Vagina (tissue), 2 donors: Measurements from ENCODE around the gene GNB1L. TPM values are rescaled to one million over a fixed set of nuclear protein-coding genes. Genes with fewer than 3 reads are reported as not detected.

Experiments used
- DNase-seq, 2 donors: peaks; one replicate each; pipeline ENCODE4 v3.0.0-alpha.2; 2017; ENCODE audit errors: extremely low spot score in 2 of 2
- H3K27ac ChIP-seq: fragments of 200-600 bp; sonication (generic); one replicate; pipeline ENCODE4 v1.5.1; 2019
- H3K27me3 ChIP-seq: fragments of 200-600 bp; sonication (generic); one replicate; pipeline ENCODE4 v1.5.1; 2019
- H3K36me3 ChIP-seq, 2 donors: fragments of 200-600 bp; sonication (generic); one replicate each; pipeline ENCODE4 v1.5.1; 2017 to 2019
- H3K4me1 ChIP-seq: fragments of 200-600 bp; sonication (generic); one replicate; pipeline ENCODE4 v1.5.1; 2019
- H3K4me3 ChIP-seq, 2 donors: fragments of 200-600 bp; sonication (generic); 1 replicate in 1 of 2; 2 replicates in 1 of 2; pipeline ENCODE4 v1.5.1; 2016 to 2019
- H3K9me3 ChIP-seq: fragments of 200-600 bp; sonication (generic); one replicate; pipeline ENCODE4 v1.5.1; 2019
- POLR2A ChIP-seq, 2 donors: fragments of 450-650 bp; IDR thresholded peaks; one replicate each; pipeline ENCODE4 v1.6.1; 2017; ENCODE audit warnings: antibody characterized with exemption in 2 of 2, mild to moderate bottlenecking in 2 of 2, moderate library complexity in 2 of 2
- POLR2AphosphoS5 ChIP-seq, 2 donors: sonication (generic); formaldehyde crosslinking; IDR thresholded peaks; one replicate each; pipeline ENCODE4 v1.9.0; 2017; ENCODE audit warnings: antibody characterized with exemption in 2 of 2, mild to moderate bottlenecking in 2 of 2, low read depth in 1 of 2; ENCODE audit not compliant: insufficient read depth in 1 of 2
- intact Hi-C: fragments of 100-400 bp; cut with DNase I; formaldehyde crosslinking; loops from one replicate; pipeline ENCODE4 v1.15.1; 2023
- total RNA-seq: library from RNA; depleted of rRNA; stranded (reverse); fragments of >200 nt; gene quantifications from one replicate; pipeline ENCODE4 v1.2.3, GENCODE V29; 2016
- TF ChIP-seq, protein P1 (sequence below), 3 experiments: fragments of 450-650 bp in 2 of 3; fragments of 200-600 bp in 1 of 3; sonication (generic) in 1 of 3; IDR thresholded peaks; one replicate each; pipeline ENCODE4 v1.5.1; 2017 to 2019; ENCODE audit warnings: antibody characterized with exemption in 3 of 3, mild to moderate bottlenecking in 2 of 3, moderate library complexity in 2 of 3

GNB1L gene
- total RNA-seq, 1 donor from 2014 or later = 14.0 TPM

DNA sequence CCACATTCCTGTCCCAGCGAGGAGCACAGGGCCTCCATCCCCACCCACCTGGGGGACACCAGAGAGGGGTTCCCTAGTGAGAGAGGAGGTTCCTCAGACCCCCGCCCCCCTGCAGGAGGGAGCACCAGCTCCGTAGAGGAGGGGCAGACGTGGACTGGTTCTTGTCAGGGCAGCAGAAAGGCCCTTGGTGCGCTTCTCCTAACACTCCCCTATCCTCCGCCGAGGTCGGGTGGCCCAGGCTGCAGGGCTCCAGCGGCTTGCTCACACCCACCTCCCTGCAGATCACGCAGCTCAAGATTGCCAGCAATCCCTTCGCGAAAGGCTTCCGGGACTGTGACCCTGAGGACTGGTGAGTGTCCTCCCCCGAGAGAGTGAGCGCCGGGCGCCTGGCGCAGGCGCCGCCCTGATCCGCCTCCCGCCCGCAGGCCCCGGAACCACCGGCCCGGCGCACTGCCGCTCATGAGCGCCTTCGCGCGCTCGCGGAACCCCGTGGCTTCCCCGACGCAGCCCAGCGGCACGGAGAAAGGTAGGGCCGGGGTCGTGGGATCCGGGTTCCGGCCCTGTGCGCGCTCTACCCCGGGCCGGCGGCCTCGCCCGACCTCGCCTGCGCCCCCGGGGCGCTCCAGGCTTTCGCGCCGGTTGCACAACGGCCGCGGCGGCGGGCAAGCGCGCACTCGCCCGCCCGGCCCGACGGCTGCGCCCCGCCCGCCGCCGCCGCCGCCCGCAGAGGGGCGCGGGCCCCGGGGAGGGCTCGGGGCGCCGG lies 89.0 kb downstream of the GNB1L start:
- Histone ChIP-seq H3K9me3 (no peaks in the 10 kb centered on the region), H3K27me3 (no peaks in the 10 kb centered on the region), H3K4me1 (peaks cover 19% of the 10 kb centered on the region), H3K36me3 (no peaks in the 10 kb centered on the region), H3K27ac (no peak overlapping the region), H3K4me3 (peak overlapping the region; percentile 41 to 44)
- DNase-seq = no peak
- intact Hi-C loops = no loop called here
- TF ChIP-seq, protein P1, sequence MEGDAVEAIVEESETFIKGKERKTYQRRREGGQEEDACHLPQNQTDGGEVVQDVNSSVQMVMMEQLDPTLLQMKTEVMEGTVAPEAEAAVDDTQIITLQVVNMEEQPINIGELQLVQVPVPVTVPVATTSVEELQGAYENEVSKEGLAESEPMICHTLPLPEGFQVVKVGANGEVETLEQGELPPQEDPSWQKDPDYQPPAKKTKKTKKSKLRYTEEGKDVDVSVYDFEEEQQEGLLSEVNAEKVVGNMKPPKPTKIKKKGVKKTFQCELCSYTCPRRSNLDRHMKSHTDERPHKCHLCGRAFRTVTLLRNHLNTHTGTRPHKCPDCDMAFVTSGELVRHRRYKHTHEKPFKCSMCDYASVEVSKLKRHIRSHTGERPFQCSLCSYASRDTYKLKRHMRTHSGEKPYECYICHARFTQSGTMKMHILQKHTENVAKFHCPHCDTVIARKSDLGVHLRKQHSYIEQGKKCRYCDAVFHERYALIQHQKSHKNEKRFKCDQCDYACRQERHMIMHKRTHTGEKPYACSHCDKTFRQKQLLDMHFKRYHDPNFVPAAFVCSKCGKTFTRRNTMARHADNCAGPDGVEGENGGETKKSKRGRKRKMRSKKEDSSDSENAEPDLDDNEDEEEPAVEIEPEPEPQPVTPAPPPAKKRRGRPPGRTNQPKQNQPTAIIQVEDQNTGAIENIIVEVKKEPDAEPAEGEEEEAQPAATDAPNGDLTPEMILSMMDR (IDR thresholded peaks at IDR 0.05) = no peak
- TF ChIP-seq POLR2AphosphoS5 (IDR thresholded peaks at IDR 0.05; ENCODE audit: insufficient read depth in 1 of 2, low read depth in 1 of 2) (no peak), POLR2A (IDR thresholded peaks at IDR 0.05) (no peak)

DNA sequence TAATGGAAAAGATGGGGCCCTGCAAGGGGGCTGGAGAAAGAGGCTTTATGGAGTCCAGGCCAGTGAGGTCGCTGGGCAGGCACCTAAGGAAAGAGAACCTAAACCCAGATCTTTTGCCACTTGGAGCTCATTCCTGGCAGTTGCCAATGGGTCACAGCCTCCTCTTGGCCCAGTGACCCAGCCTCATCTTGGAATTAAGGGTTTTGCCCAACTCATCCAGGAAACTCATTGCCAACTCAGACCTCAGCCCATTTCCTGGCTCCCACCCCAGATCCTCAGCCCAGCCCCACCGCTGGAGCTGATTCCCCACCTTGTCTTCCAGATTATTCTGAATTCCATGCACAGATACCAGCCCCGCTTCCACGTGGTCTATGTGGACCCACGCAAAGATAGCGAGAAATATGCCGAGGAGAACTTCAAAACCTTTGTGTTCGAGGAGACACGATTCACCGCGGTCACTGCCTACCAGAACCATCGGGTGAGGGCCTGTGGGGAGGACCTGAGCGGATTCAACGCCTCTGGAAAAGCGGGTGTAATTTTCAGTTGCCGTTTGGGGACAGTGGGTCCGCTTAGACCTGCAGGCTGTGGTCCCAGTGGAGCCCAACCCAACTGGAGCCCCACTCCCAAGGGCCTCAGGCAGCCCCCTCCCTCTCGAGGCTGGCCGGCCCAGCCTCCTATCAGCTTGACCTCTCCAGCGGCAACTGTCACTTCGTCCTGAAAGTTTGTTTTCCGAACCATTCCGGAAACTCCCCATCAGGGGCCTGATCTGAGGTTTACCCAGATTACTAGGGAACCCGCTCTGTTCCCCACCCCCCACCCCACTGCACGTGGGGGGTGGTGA lies 89.8 kb downstream of the GNB1L start:
- DNase-seq = no peak
- intact Hi-C loops = no loop called here
- no peaks in the 10 kb centered on the region for H3K36me3 ChIP-seq
- H3K27ac ChIP-seq = no peak overlapping the region
- H3K9me3 ChIP-seq = no peaks in the 10 kb centered on the region
- no peak overlapping the region for H3K4me3 ChIP-seq
- TF ChIP-seq, protein P1 (IDR thresholded peaks at IDR 0.05) = no peak
- TF ChIP-seq POLR2A (IDR thresholded peaks at IDR 0.05) = no peak
- TF ChIP-seq POLR2AphosphoS5 (IDR thresholded peaks at IDR 0.05; ENCODE audit: insufficient read depth in 1 of 2, low read depth in 1 of 2) = no peak
- no peaks in the 10 kb centered on the region for H3K27me3 ChIP-seq
- peaks cover 23% of the 10 kb centered on the region for H3K4me1 ChIP-seq

DNA sequence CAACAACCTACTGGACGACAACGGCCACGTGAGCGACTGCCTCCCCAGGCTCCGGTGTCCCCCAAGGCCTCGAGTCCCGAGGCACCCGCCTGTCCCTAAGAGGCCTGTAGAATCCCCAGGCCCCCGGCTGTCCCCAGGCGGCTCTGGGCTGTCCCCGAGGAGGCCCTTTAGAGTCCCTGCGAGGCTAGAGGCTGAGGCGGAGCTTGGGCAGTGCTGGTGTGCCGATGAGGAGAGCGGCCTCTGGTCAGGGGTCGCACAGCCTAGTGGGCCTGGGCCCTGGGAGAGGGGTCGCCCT lies 90.4 kb downstream of the GNB1L start:
- no peak overlapping the region for H3K4me3 ChIP-seq
- no peaks in the 10 kb centered on the region for H3K27me3 ChIP-seq
- no peaks in the 10 kb centered on the region for H3K36me3 ChIP-seq
- DNase-seq = no peak
- intact Hi-C loops = no loop called here
- peaks cover 29% of the 10 kb centered on the region for H3K4me1 ChIP-seq
- TF ChIP-seq, protein P1 (IDR thresholded peaks at IDR 0.05) = no peak
- no peak for TF ChIP-seq POLR2A (IDR thresholded peaks at IDR 0.05)
- TF ChIP-seq POLR2AphosphoS5 (IDR thresholded peaks at IDR 0.05; ENCODE audit: insufficient read depth in 1 of 2, low read depth in 1 of 2) = no peak
- no peaks in the 10 kb centered on the region for H3K9me3 ChIP-seq
- no peak overlapping the region for H3K27ac ChIP-seq

DNA sequence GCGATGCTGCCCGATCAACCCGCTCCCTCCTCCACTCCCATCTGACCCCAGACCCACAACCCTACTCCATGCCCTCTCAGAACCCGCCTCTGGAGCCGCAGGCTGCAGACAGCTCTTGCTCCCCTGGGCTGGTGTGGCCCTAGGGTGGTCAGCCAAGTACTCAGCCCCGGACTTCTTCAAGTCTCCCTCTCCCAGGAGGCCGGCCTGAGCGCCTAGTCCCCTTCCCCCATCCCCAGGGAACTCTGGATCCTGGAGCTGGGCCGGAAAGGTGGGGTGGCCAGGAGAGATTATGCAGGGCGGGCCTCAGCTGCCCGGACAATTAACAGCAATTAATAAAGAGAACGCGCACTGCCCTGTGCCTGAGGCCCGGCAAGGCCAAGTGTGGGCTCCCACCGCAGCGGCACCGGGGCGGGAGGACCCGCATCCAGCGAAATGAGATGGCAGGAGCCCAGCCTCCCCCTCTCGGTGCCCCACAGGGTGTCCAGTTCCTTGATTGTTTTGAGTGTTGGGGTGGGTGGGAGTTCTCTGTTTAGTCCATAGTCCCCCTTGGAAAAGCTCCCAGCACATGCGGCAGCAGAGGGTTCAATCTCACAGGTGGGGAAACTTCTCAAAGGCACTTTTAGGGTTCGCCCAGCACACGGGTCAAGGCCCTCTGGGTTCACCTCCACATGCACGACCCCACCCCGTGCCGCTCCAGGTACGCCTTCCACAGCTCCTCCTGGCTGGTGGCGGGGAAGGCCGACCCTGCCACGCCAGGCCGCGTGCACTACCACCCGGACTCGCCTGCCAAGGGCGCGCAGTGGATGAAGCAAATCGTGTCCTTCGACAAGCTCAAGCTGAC lies 91.0 kb downstream of the GNB1L start:
- no peak for DNase-seq
- no peak overlapping the region for H3K4me3 ChIP-seq
- H3K4me1 ChIP-seq = peaks cover 34% of the 10 kb centered on the region

More for the DNA sequence above, 91.0 kb downstream of the GNB1L start:
- Histone ChIP-seq H3K27ac (no peak overlapping the region), H3K9me3 (no peaks in the 10 kb centered on the region), H3K36me3 (no peaks in the 10 kb centered on the region), H3K27me3 (peaks cover 2% of the 10 kb centered on the region)
- intact Hi-C loops = no loop called here
- TF ChIP-seq POLR2AphosphoS5 (IDR thresholded peaks at IDR 0.05; ENCODE audit: insufficient read depth in 1 of 2, low read depth in 1 of 2) (no peak), POLR2A (IDR thresholded peaks at IDR 0.05) (no peak)
- TF ChIP-seq, protein P1 (IDR thresholded peaks at IDR 0.05) = no peak
